Effector memory CD4-positive, alpha-beta T cell (primary cell): ENCODE data around the gene CEP164.

Source experiments
- DNase-seq, 3 donors: peaks; one replicate each; pipeline ENCODE4 v3.0.0-alpha.2; 2020
- H3K27ac ChIP-seq: 2 replicates; pipeline ENCODE4 v1.7.0; 2013; ENCODE audit warnings: mild to moderate bottlenecking, low read length, moderate library complexity; ENCODE audit not compliant: insufficient read depth, poor library complexity, severe bottlenecking
- H3K27me3 ChIP-seq: replicated peaks from 2 replicates; pipeline ENCODE4 v1.7.0; 2013; ENCODE audit warnings: mild to moderate bottlenecking, low read length; ENCODE audit not compliant: insufficient read depth, control insufficient read depth, poor library complexity, severe bottlenecking
- H3K36me3 ChIP-seq: 2 replicates; pipeline ENCODE4 v1.7.0; 2013; ENCODE audit warnings: mild to moderate bottlenecking, low read length, moderate library complexity; ENCODE audit not compliant: control insufficient read depth, insufficient read depth
- H3K4me1 ChIP-seq: 2 replicates; pipeline ENCODE4 v1.7.0; 2013; ENCODE audit warnings: low read length, mild to moderate bottlenecking; ENCODE audit not compliant: control insufficient read depth, insufficient read depth, poor library complexity, severe bottlenecking
- H3K4me3 ChIP-seq: 2 replicates; pipeline ENCODE4 v1.7.0; 2013; ENCODE audit warnings: low read length, low read depth, mild to moderate bottlenecking; ENCODE audit not compliant: insufficient read depth, poor library complexity, severe bottlenecking
- H3K9me3 ChIP-seq: 2 replicates; pipeline ENCODE4 v1.7.0; 2013; ENCODE audit warnings: mild to moderate bottlenecking, low read length, moderate library complexity; ENCODE audit not compliant: control insufficient read depth

Gene CEP164

GRCh38 chr11:117290809-117291396 lies 36.8 kb upstream of the CEP164 start, which contains the start of gene BACE1-AS:
BACE1-AS (plus strand) TSS chr11:117291346.
- H3K9me3 ChIP-seq = no peaks in the 10 kb centered on the region
- H3K4me1 ChIP-seq = no peaks in the 10 kb centered on the region
- H3K27ac ChIP-seq = no peak within 1 kb of the TSS
- no peak for DNase-seq
- no peak within 1 kb of the TSS for H3K4me3 ChIP-seq
- peaks cover 9% of the 10 kb centered on the region for H3K36me3 ChIP-seq
- H3K27me3 ChIP-seq = no peaks in the 10 kb centered on the region

DNA sequence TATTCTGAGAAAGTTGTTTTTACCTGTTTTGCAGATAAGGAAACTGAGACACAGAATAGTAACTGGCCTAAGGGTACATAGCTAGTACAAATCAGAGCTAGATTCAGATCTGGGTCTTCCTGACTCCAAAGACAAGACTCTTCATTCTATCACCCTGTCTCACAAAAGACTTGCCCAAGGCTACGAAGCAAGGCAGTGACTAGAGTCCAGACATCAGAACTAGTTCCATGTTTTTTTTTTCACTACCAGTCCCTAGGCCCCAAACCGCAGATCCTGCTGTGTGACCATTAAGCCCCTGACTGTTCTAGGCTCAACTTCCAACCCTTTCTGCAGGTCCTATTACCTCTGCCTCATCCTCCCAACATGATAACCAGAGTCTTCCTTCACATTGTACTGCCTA lies 35.0 kb upstream of the CEP164 start:
- Histone ChIP-seq H3K36me3 (peaks cover 9% of the 10 kb centered on the region), H3K4me3 (no peak overlapping the region), H3K27me3 (no peaks in the 10 kb centered on the region), H3K4me1 (no peaks in the 10 kb centered on the region), H3K27ac (no peak overlapping the region), H3K9me3 (no peaks in the 10 kb centered on the region)
- DNase-seq = no peak

GRCh38 chr11:117295438-117296137 lies 32.1 kb upstream of the CEP164 start:
- no peaks in the 10 kb centered on the region for H3K4me1 ChIP-seq
- no peaks in the 10 kb centered on the region for H3K27me3 ChIP-seq
- no peak overlapping the region for H3K27ac ChIP-seq
- no peak for DNase-seq
- H3K4me3 ChIP-seq = no peak overlapping the region
- no peaks in the 10 kb centered on the region for H3K9me3 ChIP-seq
- no peaks in the 10 kb centered on the region for H3K36me3 ChIP-seq

DNA sequence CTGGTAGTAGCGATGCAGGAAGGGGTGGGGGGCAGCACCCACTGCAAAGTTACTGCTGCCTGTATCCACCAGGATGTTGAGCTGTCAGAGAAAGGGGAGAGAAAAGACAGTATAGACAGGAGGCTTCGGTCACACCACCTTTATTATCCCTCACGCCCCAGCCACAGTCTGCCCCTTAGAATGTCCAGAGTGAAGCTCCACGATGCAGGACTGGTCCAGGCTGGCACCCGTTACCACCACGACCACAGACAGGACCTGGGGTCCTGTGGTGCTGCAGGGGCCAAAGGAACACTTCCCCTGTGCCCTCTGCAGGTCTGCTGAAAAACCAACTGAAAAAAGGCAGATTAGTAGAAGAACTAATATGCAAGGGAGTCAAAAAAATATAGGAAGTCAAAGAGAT lies 30.8 kb upstream of the CEP164 start:
- H3K4me1 ChIP-seq = no peaks in the 10 kb centered on the region
- no peak overlapping the region for H3K4me3 ChIP-seq
- no peak overlapping the region for H3K27ac ChIP-seq
- H3K9me3 ChIP-seq = no peaks in the 10 kb centered on the region
- no peak for DNase-seq
- H3K27me3 ChIP-seq = no peaks in the 10 kb centered on the region
- H3K36me3 ChIP-seq = no peaks in the 10 kb centered on the region

- DNase-seq = no peak
- H3K4me1 ChIP-seq = no peaks in the 10 kb centered on the region
These were observed 29.5 kb upstream of the CEP164 start for GRCh38 chr11:117298195-117298594.

DNA sequence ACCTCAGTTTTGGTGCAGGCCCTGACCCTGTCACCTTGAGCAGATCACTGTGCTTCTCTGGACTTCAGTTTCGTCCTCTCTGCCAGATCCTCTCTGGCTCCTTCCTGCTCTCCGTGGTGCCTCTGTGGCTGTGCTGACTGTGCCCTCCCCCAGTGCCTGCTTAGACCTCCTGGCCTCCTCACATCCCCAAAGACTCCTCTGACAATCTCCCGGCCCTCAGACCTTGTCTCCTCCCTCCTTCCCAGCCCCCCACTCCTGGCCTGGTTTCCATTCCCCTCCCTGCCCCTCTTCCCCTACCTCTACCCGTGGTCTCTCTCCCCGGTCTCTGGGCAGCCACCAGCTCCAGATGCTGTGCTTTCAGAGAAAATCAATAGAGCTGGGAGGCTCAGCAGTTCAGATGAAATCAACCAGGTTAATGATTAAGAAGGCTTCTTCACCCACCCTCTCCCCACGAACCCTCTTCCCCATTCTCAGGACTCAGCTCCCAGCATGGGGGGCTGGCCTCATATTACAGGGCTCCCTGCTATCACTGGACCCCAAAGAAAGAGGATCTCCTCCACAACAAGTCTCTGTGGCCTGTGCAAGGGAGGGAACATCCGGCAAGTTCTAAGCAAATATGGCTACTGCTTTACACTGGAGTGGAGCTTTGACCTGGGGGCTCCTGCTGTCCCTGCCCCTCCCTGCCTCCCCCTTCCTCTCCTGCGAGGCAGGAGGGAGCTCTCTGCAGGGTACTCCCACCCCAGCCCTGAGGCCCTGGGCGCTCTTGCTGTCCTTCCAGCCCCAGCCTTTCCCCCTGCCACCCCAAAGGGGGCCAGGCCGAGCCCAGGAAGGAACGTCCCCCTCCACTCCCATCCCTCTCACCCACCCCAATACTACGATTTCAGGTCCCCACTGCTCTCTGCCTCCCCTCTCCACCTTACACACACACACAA lies 28.0 kb upstream of the CEP164 start:
- DNase-seq = no peak
- Histone ChIP-seq H3K9me3 (no peaks in the 10 kb centered on the region), H3K27ac (no peak overlapping the region), H3K36me3 (no peaks in the 10 kb centered on the region), H3K27me3 (no peaks in the 10 kb centered on the region), H3K4me3 (no peak overlapping the region), H3K4me1 (no peaks in the 10 kb centered on the region)

More at GRCh38 chr11:117298195-117298594, 29.5 kb upstream of the CEP164 start:
- H3K4me3 ChIP-seq = no peak overlapping the region
- H3K27ac ChIP-seq = no peak overlapping the region
- no peaks in the 10 kb centered on the region for H3K27me3 ChIP-seq
- no peaks in the 10 kb centered on the region for H3K36me3 ChIP-seq
- no peaks in the 10 kb centered on the region for H3K9me3 ChIP-seq

DNA sequence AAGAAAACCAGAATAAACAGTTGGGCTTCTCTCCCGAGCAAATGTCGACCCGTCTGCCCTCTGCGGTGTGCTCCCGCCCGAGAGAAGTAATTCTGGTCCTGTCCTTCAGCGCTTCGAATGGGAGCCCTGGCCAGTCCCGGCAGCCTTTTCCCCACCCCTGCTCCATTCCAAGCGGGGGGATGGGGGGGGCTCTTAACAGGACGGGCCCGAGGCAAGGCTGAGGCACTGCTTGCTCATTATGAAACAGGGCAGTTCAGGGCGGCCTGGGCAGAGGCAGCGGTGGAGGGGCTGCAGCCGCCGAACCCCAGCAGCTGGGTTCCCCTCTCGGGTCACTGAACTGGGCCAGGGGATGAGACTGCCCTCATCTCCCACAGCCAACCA lies 27.4 kb upstream of the CEP164 start:
- Histone ChIP-seq H3K27ac (no peak overlapping the region), H3K4me1 (no peaks in the 10 kb centered on the region), H3K36me3 (no peaks in the 10 kb centered on the region), H3K4me3 (no peak overlapping the region), H3K9me3 (no peaks in the 10 kb centered on the region), H3K27me3 (no peaks in the 10 kb centered on the region)
- DNase-seq = no peak

- Histone ChIP-seq H3K9me3 (no peaks in the 10 kb centered on the region), H3K27me3 (no peaks in the 10 kb centered on the region), H3K4me1 (no peaks in the 10 kb centered on the region), H3K27ac (no peak overlapping the region), H3K36me3 (no peaks in the 10 kb centered on the region), H3K4me3 (no peak overlapping the region)
- DNase-seq = no peak
These were observed 26.9 kb upstream of the CEP164 start for GRCh38 chr11:117300773-117301172.

- no peaks in the 10 kb centered on the region for H3K9me3 ChIP-seq
- H3K4me1 ChIP-seq = no peaks in the 10 kb centered on the region
- no peaks in the 10 kb centered on the region for H3K27me3 ChIP-seq
- no peak overlapping the region for H3K27ac ChIP-seq
- H3K4me3 ChIP-seq = no peak overlapping the region
- no peak for DNase-seq
- no peaks in the 10 kb centered on the region for H3K36me3 ChIP-seq
These were observed 25.4 kb upstream of the CEP164 start for GRCh38 chr11:117302228-117302627.

DNA sequence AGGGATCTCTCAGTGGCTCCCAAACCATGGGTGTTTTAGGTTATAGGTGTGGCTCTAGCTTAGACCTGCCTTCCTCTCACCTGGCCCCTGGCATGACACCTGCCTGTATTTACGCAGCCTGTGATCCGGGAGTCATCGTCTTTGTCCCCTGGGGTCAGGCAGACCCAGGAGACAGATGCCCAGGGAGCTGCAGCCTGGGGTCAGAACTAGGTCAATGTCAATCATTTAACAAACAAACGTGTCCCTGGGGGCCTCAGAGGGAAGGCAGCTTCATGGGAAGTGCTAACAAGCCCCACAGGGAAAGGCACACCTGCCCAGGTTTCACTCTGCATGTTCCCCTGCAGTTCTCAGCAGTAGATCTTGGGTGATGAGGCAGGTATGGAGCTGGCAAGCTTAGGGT lies 24.6 kb upstream of the CEP164 start:
- no peak for DNase-seq
- Histone ChIP-seq H3K4me3 (no peak overlapping the region), H3K36me3 (no peaks in the 10 kb centered on the region), H3K27me3 (no peaks in the 10 kb centered on the region), H3K9me3 (no peaks in the 10 kb centered on the region), H3K4me1 (no peaks in the 10 kb centered on the region), H3K27ac (no peak overlapping the region)
